K562 (cell line): ENCODE results near the gene MAPKAPK3. TPM values are rescaled to one million over a fixed set of nuclear protein-coding genes. Genes with fewer than 3 reads are reported as not detected.

ENCODE experiments used
- ATAC-seq: fragments of 200-7000 bp; cut with Tn5 transposase; 3 replicates; pipeline ENCODE4 v1.9.1; 2020; ENCODE audit warnings: moderate library complexity
- BruUV-seq: library from RNA; stranded (reverse); fragments of 400-500 nt; replicated peaks from 2 replicates; lab custom pipeline; 2021; lab: Mats Ljungman, UMichigan
- CTCF ChIA-PET: fragments of 300-600 bp; formaldehyde crosslinking; extraction: SDS; loops from one replicate; lab custom pipeline; 2021; ENCODE audit warnings: low intra/inter-chr PET ratio; lab: Yijun Ruan, JAX
- POLR2A ChIA-PET: fragments of 300-600, 350-650 bp; sonication (Branson Sonifier 250); formaldehyde crosslinking; extraction: SDS; loops from one replicate; lab custom pipeline; 2021; ENCODE audit warnings: antibody characterized with exemption, inconsistent platforms; lab: Yijun Ruan, JAX
- DNase-seq, 4 experiments: peaks; one replicate each; pipeline versions ENCODE4 v3.0.0 to v3.0.0-alpha.2; 2011 to 2018; ENCODE audit warnings: low spot score in 3 of 4, mixed read lengths in 3 of 4; ENCODE audit errors: extremely low read depth in 1 of 4
- FAIRE-seq: peaks from 2 replicates; lab custom pipeline; 2011; peaks lifted over from hg19 to GRCh38; lab: Jason Lieb, UNC
- H2AFZ ChIP-seq: 2 replicates; pipeline ENCODE4 v1.6.0; 2011; ENCODE audit warnings: low read depth, low read length, control low read depth, inconsistent platforms
- H3K27ac ChIP-seq: fragments of 200-600 bp; 3 replicates; pipeline ENCODE4 v1.8.0; 2011; ENCODE audit warnings: low read depth, mild to moderate bottlenecking, control low read depth, inconsistent platforms, low read length, moderate library complexity, mixed read lengths; ENCODE audit errors: extremely low read depth
- H3K27me3 ChIP-seq, 2 experiments: fragments of 300-600 bp in 1 of 2; 2 replicates in 1 of 2; 3 replicates in 1 of 2; pipeline versions ENCODE4 v1.6.0 to v1.8.0; 2011; ENCODE audit warnings: inconsistent platforms in 2 of 2, low read length in 2 of 2, mild to moderate bottlenecking in 1 of 2, mixed read lengths in 1 of 2, moderate library complexity in 1 of 2; ENCODE audit not compliant: control insufficient read depth in 2 of 2, insufficient read depth in 2 of 2
- H3K36me3 ChIP-seq: fragments of 300-600 bp; 3 replicates; pipeline ENCODE4 v1.8.0; 2011; ENCODE audit warnings: mild to moderate bottlenecking, low read length, inconsistent platforms; ENCODE audit not compliant: control insufficient read depth, insufficient read depth
- H3K4me1 ChIP-seq, 2 experiments: fragments of 200-600 bp in 1 of 2; replicated peaks in 1 of 2; 2 replicates in 1 of 2; 3 replicates in 1 of 2; pipeline versions ENCODE4 v1.5.1 to v1.8.0; 2011; ENCODE audit warnings: inconsistent platforms in 2 of 2, low read length in 2 of 2, mild to moderate bottlenecking in 1 of 2, mixed read lengths in 1 of 2, moderate library complexity in 1 of 2; ENCODE audit not compliant: control insufficient read depth in 2 of 2, insufficient read depth in 2 of 2
- H3K4me2 ChIP-seq: 2 replicates; pipeline ENCODE4 v1.6.1; 2011; ENCODE audit warnings: low read length, control low read depth, inconsistent platforms, mixed read lengths; ENCODE audit not compliant: insufficient read depth
- H3K4me3 ChIP-seq: fragments of 200-600 bp; sonication (generic), shearing (Covaris generic); 2 replicates; pipeline ENCODE4 v1.5.1; 2016; ENCODE audit warnings: control low read depth, inconsistent platforms
- H3K79me2 ChIP-seq: fragments of 200-600 bp; 3 replicates; pipeline ENCODE4 v1.8.0; 2011; ENCODE audit warnings: low read length, inconsistent platforms; ENCODE audit not compliant: control insufficient read depth, insufficient read depth
- H3K9ac ChIP-seq, 2 experiments: 2 replicates each; pipeline versions ENCODE4 v1.6.0 to v1.6.1; 2011; ENCODE audit warnings: low read depth in 2 of 2, low read length in 2 of 2, control low read depth in 1 of 2, inconsistent platforms in 1 of 2, mild to moderate bottlenecking in 1 of 2, mixed read lengths in 1 of 2; ENCODE audit not compliant: insufficient read depth in 1 of 2
- H3K9me1 ChIP-seq: one replicate; pipeline ENCODE4 v1.6.0; 2011; ENCODE audit warnings: inconsistent platforms, mild to moderate bottlenecking, low read length, moderate library complexity; ENCODE audit not compliant: control insufficient read depth, insufficient read depth
- H3K9me3 ChIP-seq: replicated peaks from 2 replicates; pipeline ENCODE4 v1.5.1; 2011; ENCODE audit warnings: low read depth, low read length, inconsistent platforms; ENCODE audit not compliant: control insufficient read depth, insufficient read depth
- H4K20me1 ChIP-seq: replicated peaks from 2 replicates; pipeline ENCODE4 v1.6.1; 2011; ENCODE audit warnings: low read length, inconsistent platforms, mixed read lengths; ENCODE audit not compliant: control insufficient read depth, insufficient read depth
- CBFA2T3 ChIP-seq: fragments of 450-650 bp; IDR thresholded peaks from 2 replicates; pipeline ENCODE4 v1.6.1; 2017
- ETV1 ChIP-seq: fragments of 450-650 bp; conservative IDR thresholded peaks from 2 replicates; pipeline ENCODE4 v1.6.1; 2016; ENCODE audit warnings: missing genetic modification characterization, control low read depth, low read depth, missing compliant biosample characterization
- EWSR1 ChIP-seq: fragments of 450-650 bp; IDR thresholded peaks from 2 replicates; pipeline ENCODE4 v1.6.1; 2018; ENCODE audit warnings: borderline replicate concordance, mild to moderate bottlenecking, low read depth, moderate library complexity; ENCODE audit not compliant: partially characterized antibody
- KDM4B ChIP-seq, 2 experiments: fragments of 450-650 bp in 1 of 2; sonication (generic) in 1 of 2; IDR thresholded peaks; 2 replicates each; pipeline ENCODE4 v1.6.1; 2016 to 2017; ENCODE audit warnings: borderline replicate concordance in 2 of 2, antibody characterized with exemption in 1 of 2, low read depth in 1 of 2, mild to moderate bottlenecking in 1 of 2
- SMAD1 ChIP-seq: fragments of 150-350 bp; IDR thresholded peaks from 2 replicates; pipeline ENCODE4 v1.6.1; 2014; ENCODE audit warnings: low read length, low read depth; ENCODE audit not compliant: partially characterized antibody
- TRIM24 ChIP-seq, 2 experiments: fragments of 450-650 bp; IDR thresholded peaks; 2 replicates each; pipeline ENCODE4 v1.6.1; 2016
- ZNF175 ChIP-seq: fragments of 200-800 bp; sonication (Bioruptor generic); IDR thresholded peaks from 2 replicates; pipeline ENCODE4 v1.6.1; 2016; ENCODE audit warnings: low read depth, mild to moderate bottlenecking, missing genetic modification characterization, missing compliant biosample characterization
- ZNF274 ChIP-seq: IDR thresholded peaks from 2 replicates; pipeline ENCODE4 v1.6.1; 2011; ENCODE audit warnings: low read depth, mild to moderate bottlenecking, low read length, moderate library complexity, borderline replicate concordance
- ZNF41 ChIP-seq: fragments of 250-450 bp; sonication (Bioruptor Pico); conservative IDR thresholded peaks from 2 replicates; pipeline ENCODE4 v1.4.0; 2020; ENCODE audit warnings: mild to moderate bottlenecking
- ZNF436 ChIP-seq: fragments of 250-450, 450-650 bp; sonication (Bioruptor Pico); formaldehyde crosslinking; IDR thresholded peaks from 2 replicates; pipeline ENCODE4 v1.7.0; 2020; ENCODE audit warnings: mild to moderate bottlenecking
- ZNF696 ChIP-seq: fragments of 250-450 bp; sonication (Bioruptor Pico); conservative IDR thresholded peaks from 2 replicates; pipeline ENCODE4 v1.4.0; 2020; ENCODE audit warnings: mild to moderate bottlenecking, moderate library complexity
- WGBS: fragments of 100-300 bp; shearing (Covaris generic); methylation state at CpG from one replicate; pipeline ENCODE4 v1.1.6; 2016; ENCODE audit warnings: low coverage, mixed read lengths; ENCODE audit not compliant: insufficient coverage; ENCODE audit errors: missing lambda C conversion rate; 5-methylcytosine and 5-hydroxymethylcytosine counted together
- in situ Hi-C: fragments of 300-500 bp; cut with MboI; formaldehyde crosslinking; loops from 4 replicates; pipeline ENCODE4 v1.15.0; 2018; ENCODE audit warnings: inconsistent platforms, mixed read lengths
- intact Hi-C: fragments of 100-400 bp; cut with micrococcal nuclease; formaldehyde crosslinking; loops from 2 replicates; pipeline ENCODE4 v1.14.2; 2022
- polyA plus RNA-seq, 8 experiments: library from polyadenylated mRNA; depleted of rRNA in 4 of 8; stranded (reverse) in 5 of 8; unstranded in 3 of 8; fragments of >200 nt; fragmentation: Nextera tagmentation in 2 of 8; fragmentation: Illumina TruSeq in 1 of 8; extraction: Ambion mirVana in 2 of 8; extraction: Trizol in 1 of 8; gene quantifications; 2 replicates each; pipeline versions ENCODE4 v1.2.1 to v1.2.3, GENCODE V29; 2011 to 2014; ENCODE audit warnings: inconsistent platforms in 1 of 8, missing spikeins in 1 of 8
- total RNA-seq, 7 experiments: library from RNA; depleted of rRNA in 6 of 7; stranded (reverse); fragments of >200 nt in 6 of 7; fragmentation: Illumina TruSeq in 2 of 7; extraction: Trizol in 2 of 7; gene quantifications; 2 replicates each; pipeline versions ENCODE4 v1.2.1 to v1.2.3, GENCODE V29; 2011 to 2021; ENCODE audit warnings: low replicate concordance in 1 of 7
- TF ChIP-seq, protein P1 (sequence below): sonication (generic); formaldehyde crosslinking; IDR thresholded peaks from 2 replicates; pipeline ENCODE4 v1.8.0; 2022; ENCODE audit warnings: missing genetic modification reagents, mild to moderate bottlenecking, borderline replicate concordance
- TF ChIP-seq, protein P2 (sequence below): fragments of 150-350 bp; IDR thresholded peaks from 2 replicates; pipeline ENCODE4 v1.6.1; 2014; ENCODE audit warnings: low read depth, mild to moderate bottlenecking, low read length, borderline replicate concordance
- TF ChIP-seq, protein P3 (sequence below): fragments of 450-650 bp; IDR thresholded peaks from 2 replicates; pipeline ENCODE4 v1.6.1; 2017; ENCODE audit warnings: antibody characterized with exemption

The MAPKAPK3 gene
- total and polyA plus RNA-seq, 9 of the 15 experiments (the other 6 are each of a cell fraction or from before 2014, with no cell fraction given) = 8.0 to 56.4 (median 41.2) TPM

DNA sequence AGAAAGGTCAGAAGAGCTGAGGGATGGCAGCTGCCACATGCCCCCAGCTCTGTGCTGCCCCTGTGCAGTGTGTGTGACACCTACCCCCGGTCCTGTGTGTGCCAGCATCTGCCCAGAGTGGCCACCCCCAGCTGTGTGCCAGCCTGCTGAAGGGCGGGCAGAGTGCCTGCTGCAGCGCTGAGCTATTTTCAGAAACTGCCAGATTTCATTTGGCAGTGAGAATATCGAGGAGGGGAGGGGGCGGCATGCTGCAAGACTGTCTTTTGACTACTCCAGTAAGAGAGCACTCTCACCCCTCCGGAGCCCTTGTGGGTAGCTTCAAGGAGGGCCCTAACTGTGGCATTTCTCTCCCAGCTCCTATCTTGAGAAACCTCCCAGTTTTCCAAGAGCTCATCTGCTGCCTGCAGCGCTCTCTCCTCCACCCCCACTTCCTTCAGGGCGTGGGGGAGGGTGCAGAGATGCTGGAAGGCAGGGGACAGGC, 32.5 kb downstream of the MAPKAPK3 start:
- no peak overlapping the region for H3K4me3 ChIP-seq
- FAIRE-seq = no peak
- ATAC-seq = no peak
- CTCF ChIA-PET = no interaction called here
- WGBS = 64% methylated on average over 6 of the region's 8 CpGs
- H3K27ac ChIP-seq = no peak overlapping the region
- H3K4me1 ChIP-seq = peaks cover 0 to 4% of the 10 kb centered on the region in 2 experiments; a peak in 2 of 5 replicates
- in situ Hi-C loops (loop anchor here (25.0 kb wide), 1 partner anchor 1038 kb away; no protein-coding TSS in a partner anchor), intact Hi-C loops (no loop called here)
- H3K9me3 ChIP-seq = no peaks in the 10 kb centered on the region
- H3K4me2 ChIP-seq = no peak overlapping the region
- H2AFZ ChIP-seq = no peak overlapping the region
- H3K79me2 ChIP-seq = no peaks in the 10 kb centered on the region
- H4K20me1 ChIP-seq = peaks cover 6% of the 10 kb centered on the region; the same call in 1 of the 2 replicates
- BruUV-seq = no TSS peak
- TF ChIP-seq KDM4B (IDR thresholded peaks at IDR 0.05; ENCODE audit: borderline replicate concordance in 2 of 2, low read depth in 1 of 2) (no peak), EWSR1 (no peak), ZNF696 (CRISPR knock-in tag) (no peak), CBFA2T3 (no peak), ETV1 (tag) (no peak), ZNF436 (no peak), ZNF41 (CRISPR knock-in tag) (no peak), ZNF175 (CRISPR knock-in tag) (no peak), TRIM24 (IDR thresholded peaks at IDR 0.05) (no peak), SMAD1 (no peak), ZNF274 (no peak)
- TF ChIP-seq, protein P1, sequence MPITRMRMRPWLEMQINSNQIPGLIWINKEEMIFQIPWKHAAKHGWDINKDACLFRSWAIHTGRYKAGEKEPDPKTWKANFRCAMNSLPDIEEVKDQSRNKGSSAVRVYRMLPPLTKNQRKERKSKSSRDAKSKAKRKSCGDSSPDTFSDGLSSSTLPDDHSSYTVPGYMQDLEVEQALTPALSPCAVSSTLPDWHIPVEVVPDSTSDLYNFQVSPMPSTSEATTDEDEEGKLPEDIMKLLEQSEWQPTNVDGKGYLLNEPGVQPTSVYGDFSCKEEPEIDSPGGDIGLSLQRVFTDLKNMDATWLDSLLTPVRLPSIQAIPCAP = no peak
- TF ChIP-seq, protein P2, sequence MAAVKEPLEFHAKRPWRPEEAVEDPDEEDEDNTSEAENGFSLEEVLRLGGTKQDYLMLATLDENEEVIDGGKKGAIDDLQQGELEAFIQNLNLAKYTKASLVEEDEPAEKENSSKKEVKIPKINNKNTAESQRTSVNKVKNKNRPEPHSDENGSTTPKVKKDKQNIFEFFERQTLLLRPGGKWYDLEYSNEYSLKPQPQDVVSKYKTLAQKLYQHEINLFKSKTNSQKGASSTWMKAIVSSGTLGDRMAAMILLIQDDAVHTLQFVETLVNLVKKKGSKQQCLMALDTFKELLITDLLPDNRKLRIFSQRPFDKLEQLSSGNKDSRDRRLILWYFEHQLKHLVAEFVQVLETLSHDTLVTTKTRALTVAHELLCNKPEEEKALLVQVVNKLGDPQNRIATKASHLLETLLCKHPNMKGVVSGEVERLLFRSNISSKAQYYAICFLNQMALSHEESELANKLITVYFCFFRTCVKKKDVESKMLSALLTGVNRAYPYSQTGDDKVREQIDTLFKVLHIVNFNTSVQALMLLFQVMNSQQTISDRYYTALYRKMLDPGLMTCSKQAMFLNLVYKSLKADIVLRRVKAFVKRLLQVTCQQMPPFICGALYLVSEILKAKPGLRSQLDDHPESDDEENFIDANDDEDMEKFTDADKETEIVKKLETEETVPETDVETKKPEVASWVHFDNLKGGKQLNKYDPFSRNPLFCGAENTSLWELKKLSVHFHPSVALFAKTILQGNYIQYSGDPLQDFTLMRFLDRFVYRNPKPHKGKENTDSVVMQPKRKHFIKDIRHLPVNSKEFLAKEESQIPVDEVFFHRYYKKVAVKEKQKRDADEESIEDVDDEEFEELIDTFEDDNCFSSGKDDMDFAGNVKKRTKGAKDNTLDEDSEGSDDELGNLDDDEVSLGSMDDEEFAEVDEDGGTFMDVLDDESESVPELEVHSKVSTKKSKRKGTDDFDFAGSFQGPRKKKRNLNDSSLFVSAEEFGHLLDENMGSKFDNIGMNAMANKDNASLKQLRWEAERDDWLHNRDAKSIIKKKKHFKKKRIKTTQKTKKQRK = no peak
- TF ChIP-seq, protein P3, sequence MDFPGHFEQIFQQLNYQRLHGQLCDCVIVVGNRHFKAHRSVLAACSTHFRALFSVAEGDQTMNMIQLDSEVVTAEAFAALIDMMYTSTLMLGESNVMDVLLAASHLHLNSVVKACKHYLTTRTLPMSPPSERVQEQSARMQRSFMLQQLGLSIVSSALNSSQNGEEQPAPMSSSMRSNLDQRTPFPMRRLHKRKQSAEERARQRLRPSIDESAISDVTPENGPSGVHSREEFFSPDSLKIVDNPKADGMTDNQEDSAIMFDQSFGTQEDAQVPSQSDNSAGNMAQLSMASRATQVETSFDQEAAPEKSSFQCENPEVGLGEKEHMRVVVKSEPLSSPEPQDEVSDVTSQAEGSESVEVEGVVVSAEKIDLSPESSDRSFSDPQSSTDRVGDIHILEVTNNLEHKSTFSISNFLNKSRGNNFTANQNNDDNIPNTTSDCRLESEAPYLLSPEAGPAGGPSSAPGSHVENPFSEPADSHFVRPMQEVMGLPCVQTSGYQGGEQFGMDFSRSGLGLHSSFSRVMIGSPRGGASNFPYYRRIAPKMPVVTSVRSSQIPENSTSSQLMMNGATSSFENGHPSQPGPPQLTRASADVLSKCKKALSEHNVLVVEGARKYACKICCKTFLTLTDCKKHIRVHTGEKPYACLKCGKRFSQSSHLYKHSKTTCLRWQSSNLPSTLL = no peak
- H3K36me3 ChIP-seq = peaks cover 30% of the 10 kb centered on the region; the same call in 1 of the 3 replicates
- POLR2A ChIA-PET = interaction anchor here (1.0 kb wide), 1 partner anchor 8 kb away, joined by 4 read pairs; no protein-coding TSS in a partner anchor
- H3K9me1 ChIP-seq = no peaks in the 10 kb centered on the region
- H3K9ac ChIP-seq = no peak overlapping the region
- DNase-seq = no peak
- no peaks in the 10 kb centered on the region for H3K27me3 ChIP-seq
